Mesothelial cell of epicardium (in vitro differentiated cells): Measurements from ENCODE around the gene TNNI2. TPM values are rescaled to one million over a fixed set of nuclear protein-coding genes. Genes with fewer than 3 reads are reported as not detected.
"Not testable (repeated sequence)": the region's sequence is repeated elsewhere in the genome, so short reads cannot be mapped to it uniquely, and the experiment has no call there.

Experiments
- DNase-seq, 2 experiments: peaks; one replicate each; pipeline ENCODE4 v3.0.0; 2021; ENCODE audit warnings: low spot score in 2 of 2; ENCODE audit not compliant: unreplicated experiment in 2 of 2
- H3K27ac Mint-ChIP-seq: 2 replicates; pipeline ENCODE4 v1.8.0; 2021; ENCODE audit warnings: mixed read lengths
- H3K27me3 Mint-ChIP-seq: 2 replicates; pipeline ENCODE4 v1.8.0; 2021; ENCODE audit warnings: low read depth, mixed read lengths
- H3K36me3 Mint-ChIP-seq: 2 replicates; pipeline ENCODE4 v1.8.0; 2021; ENCODE audit warnings: mixed read lengths
- H3K4me1 Mint-ChIP-seq: 2 replicates; pipeline ENCODE4 v1.8.0; 2021; ENCODE audit warnings: mixed read lengths
- H3K4me3 Mint-ChIP-seq: 2 replicates; pipeline ENCODE4 v1.8.0; 2021; ENCODE audit warnings: mild to moderate bottlenecking, moderate library complexity, mixed read lengths
- H3K9me3 Mint-ChIP-seq: 2 replicates; pipeline ENCODE4 v1.8.0; 2021; ENCODE audit warnings: mixed read lengths
- CTCF ChIP-seq: fragments of 200-600 bp; sonication (generic); IDR thresholded peaks from one replicate; pipeline ENCODE4 v1.5.0; 2021; ENCODE audit warnings: antibody characterized with exemption; ENCODE audit not compliant: unreplicated experiment
- total RNA-seq: library from RNA; stranded (reverse); gene quantifications from 3 replicates; pipeline ENCODE4 v1.2.1, GENCODE V29; 2021

TNNI2 gene
- total RNA-seq, 1 donor from 2014 or later = 1.3 TPM

- peak; percentile 98 for TF ChIP-seq CTCF
- Mint-ChIP-seq H3K27me3 (peaks cover under 1% of the 10 kb centered on the region), H3K36me3 (no peaks in the 10 kb centered on the region), H3K9me3 (no peaks in the 10 kb centered on the region), H3K4me3 (no peak overlapping the region), H3K27ac (no peak overlapping the region), H3K4me1 (peaks cover 10% of the 10 kb centered on the region)
- peak; percentile 90 to 93 for DNase-seq
Measured at GRCh38 chr11:1882265-1883238, 43.8 kb downstream of the TNNI2 start.

- Mint-ChIP-seq H3K9me3 (no peaks in the 10 kb centered on the region), H3K36me3 (no peaks in the 10 kb centered on the region), H3K27me3 (peaks cover 2% of the 10 kb centered on the region), H3K27ac (no peak overlapping the region), H3K4me3 (no peak overlapping the region), H3K4me1 (peaks cover 8% of the 10 kb centered on the region)
- DNase-seq = peak in 1 of 2 experiments; percentile 10
- no peak for TF ChIP-seq CTCF
Measured at GRCh38 chr11:1883346-1884302, 44.8 kb downstream of the TNNI2 start.

GRCh38 chr11:1884303-1884700 is 45.5 kb downstream of the TNNI2 start:
- DNase-seq = no peak
- Mint-ChIP-seq H3K36me3 (no peaks in the 10 kb centered on the region), H3K27me3 (peaks cover 4% of the 10 kb centered on the region), H3K4me3 (no peak overlapping the region), H3K9me3 (no peaks in the 10 kb centered on the region), H3K27ac (no peak overlapping the region), H3K4me1 (peaks cover 11% of the 10 kb centered on the region)
- no peak for TF ChIP-seq CTCF

GRCh38 chr11:1886551-1886950 is 47.8 kb downstream of the TNNI2 start:
- H3K27ac Mint-ChIP-seq, DNase-seq, H3K27me3 Mint-ChIP-seq, H3K4me3 Mint-ChIP-seq, H3K36me3 Mint-ChIP-seq, H3K9me3 Mint-ChIP-seq: not testable (repeated sequence)
- H3K4me1 Mint-ChIP-seq = peaks cover 11% of the 10 kb centered on the region

GRCh38 chr11:1887451-1888346 is 48.9 kb downstream of the TNNI2 start:
- Mint-ChIP-seq H3K27me3 (peaks cover 4% of the 10 kb centered on the region), H3K4me1 (peaks cover 7% of the 10 kb centered on the region), H3K9me3 (no peaks in the 10 kb centered on the region), H3K36me3 (no peaks in the 10 kb centered on the region), H3K4me3 (no peak overlapping the region), H3K27ac (no peak overlapping the region)
- DNase-seq = no peak
- TF ChIP-seq CTCF = no peak
